GM18861 (cell line): ENCODE measurements around the gene SLC25A21.
"Not testable (repeated sequence)": the region's sequence is repeated elsewhere in the genome, so short reads cannot be mapped to it uniquely, and the experiment has no call there.

ENCODE experiments used
- ATAC-seq: cut with Tn5 transposase; IDR thresholded peaks from one replicate; pipeline ENCODE4 v1.9.1; 2021; ENCODE audit not compliant: unreplicated experiment

SLC25A21 gene

DNA sequence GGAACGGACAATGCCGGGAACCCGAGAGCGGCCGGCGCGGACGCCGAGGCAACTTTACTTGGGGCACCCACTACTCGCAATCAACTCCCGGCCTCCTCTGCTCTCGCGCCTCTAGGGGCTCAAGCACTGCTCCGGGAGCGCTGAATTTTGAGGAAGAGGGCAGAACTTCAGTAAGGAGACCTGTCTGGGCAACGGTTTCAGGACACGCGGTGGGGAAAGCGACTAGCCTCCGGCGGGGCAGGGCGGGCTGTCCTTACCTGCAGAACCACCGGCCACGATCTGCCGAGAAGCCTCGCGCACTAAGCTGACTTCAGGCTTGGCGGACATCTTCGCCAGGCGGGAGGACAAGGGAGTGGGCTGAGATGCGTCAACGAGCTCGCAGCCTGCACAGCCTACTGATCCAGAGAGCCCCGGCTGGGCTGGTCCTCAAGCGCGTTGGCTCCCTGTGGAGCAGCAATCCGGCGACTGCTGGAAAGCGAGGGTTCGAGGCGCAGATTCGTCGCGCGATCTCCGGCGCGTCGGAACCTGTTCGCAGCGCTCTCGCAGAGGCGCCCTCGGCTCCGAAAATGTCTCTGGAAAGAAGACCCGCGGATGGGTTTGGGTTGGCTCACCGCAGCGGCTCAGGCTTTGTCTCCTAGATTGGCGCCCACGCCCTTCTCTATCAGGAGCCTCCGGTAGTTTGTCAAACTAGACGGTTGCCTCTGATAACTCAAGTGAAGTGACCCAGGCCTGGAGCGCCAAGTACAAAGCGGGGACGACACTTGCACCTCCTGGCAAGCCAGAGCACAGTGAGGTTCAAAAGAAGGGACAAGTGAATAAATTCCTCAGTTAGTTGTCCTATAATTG lies at the start of gene SLC25A21:
TSS of gene SLC25A21 (minus strand) at position 583 of the 846 bp plus-strand sequence.
- ATAC-seq, result no peak

DNA sequence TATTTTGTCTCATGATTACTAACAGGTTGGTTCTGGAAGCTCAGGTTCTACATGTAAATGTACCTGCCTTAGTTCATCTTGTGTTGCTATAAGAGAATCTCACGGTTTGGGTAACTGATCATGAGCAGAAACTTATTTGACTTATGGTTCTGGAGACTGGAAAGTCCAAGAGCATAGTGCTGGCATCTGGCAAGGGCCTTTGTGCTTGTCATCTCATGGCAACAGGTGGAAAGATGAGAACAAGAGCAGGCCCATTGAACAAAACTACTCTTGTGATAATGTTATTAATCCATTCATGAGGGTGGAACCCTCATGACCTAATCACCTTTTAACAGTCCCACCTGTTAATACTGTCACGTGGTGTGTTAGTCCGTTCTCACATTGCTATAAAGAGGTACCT lies 48.7 kb upstream of the SLC25A21 start:
- ATAC-seq, result no peak

DNA sequence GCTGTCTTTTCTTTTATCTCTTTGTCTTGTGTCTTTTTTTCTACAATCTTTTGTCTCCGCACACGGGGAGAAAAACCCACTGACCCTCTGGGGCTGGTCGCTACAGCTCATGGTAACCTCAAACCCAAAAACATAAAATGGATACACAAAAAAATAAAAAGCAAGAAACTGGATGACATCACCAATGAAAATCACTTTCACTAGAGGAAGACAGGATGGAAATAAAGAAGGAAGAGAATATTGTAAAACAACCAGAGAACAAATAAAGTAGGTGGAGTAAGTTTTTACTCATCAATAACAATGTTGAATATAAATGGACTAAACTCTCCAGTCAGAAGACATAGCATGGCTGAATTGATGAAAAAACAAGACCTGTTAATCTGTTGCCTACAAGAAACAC lies 42.9 kb upstream of the SLC25A21 start:
- no peak for ATAC-seq

DNA sequence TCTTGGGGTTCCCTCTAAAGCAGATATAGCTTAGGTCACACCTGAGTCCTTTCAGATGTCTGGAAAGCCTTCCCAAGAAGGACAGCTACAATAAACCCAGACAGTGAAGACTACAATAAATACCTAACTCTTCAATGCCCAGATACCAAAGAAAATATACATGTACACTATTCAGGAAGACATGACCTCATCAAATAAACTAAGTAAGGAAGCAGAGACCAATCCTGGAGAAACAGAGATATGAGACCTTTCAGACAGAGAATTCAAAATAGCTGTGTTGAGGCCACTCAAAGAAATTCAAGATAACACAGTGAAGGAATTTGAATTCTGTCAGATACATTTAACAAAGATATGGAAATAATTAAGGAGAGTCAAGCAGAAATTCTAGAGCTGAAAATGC lies 40.6 kb upstream of the SLC25A21 start:
- ATAC-seq, result no peak

DNA sequence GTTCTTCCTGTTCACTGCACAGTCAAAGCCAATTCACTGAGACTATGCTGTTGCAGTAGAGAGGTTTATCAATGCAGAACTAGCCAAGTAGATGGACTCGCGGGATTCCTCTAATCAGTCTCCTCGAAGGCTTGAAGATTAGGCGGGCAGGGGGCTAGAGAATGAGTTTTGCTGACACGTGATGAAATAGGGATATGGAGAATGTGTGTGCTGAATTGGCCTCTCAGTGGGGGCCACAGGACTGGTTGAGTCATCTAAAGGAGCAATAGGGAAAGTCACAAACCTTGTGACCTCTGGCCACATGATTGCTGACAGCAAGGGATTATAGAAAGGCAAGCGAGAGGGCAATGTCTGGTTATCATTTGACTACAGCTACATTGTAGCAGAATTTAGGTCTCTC lies 38.0 kb upstream of the SLC25A21 start:
- no peak for ATAC-seq

DNA sequence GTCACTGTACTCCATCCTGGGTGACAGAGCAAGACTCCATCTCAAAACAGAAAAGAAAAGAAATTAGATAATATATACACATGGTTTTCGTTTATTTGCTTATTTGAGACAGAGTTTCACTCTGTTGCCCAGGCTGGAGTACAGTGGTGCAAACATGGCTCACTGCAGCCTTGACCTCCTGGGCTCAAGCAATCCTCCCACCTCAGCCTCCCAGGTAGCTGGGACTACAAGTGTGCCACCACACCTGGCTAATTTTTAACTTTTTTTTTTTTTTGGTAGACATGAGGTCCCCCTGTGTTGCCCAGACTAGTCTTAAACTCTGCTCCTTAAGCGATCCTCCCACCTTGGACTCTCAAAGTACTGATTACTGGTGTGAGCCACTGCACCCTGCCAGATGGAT lies 37.2 kb upstream of the SLC25A21 start:
- not testable (repeated sequence) for ATAC-seq

DNA sequence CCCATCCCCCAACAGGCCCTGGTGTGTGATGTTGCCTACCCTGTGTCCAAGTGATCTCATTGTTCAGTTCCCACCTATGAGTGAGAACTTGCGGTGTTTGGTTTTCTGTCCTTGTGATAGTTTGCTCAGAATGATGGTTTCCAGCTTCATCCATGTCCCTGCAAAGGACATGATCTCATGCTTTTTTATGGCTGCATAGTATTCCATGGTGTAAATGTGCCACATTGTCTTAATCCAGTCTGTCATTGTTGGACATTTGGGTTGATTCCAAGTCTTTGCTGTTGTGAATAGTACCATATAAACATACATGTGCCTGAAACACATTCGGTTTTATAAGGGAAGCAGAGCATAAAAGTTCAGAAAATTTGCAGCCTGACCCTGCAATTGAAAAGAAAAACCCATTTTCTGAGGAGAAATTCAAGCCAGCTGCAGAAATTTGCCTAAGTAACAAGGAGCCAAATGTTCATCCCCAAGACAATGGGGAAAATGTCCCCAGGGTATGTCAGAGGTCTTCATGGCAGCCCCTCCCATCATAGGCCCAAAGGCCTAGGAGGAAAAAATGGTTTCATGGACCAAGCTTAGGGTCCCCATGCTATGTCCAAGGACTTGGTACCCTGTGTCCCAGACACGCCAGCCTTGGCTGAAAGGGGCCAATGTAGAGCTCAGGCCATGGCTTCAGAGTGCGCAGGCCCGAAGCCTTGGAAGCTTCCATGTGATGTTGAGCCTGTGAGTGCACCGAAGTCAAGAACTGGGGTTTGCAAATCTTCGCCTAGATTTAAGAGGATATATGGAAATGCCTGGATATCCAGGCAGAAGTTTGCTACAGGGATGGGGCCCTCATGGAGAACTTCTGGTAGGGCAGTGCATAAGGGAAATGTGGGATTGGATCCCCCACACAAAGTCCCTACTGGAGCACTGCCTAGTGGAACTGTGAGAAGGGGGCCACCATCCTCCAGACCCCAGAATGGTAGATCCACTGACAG lies 33.5 kb upstream of the SLC25A21 start:
- not testable (repeated sequence) for ATAC-seq

DNA sequence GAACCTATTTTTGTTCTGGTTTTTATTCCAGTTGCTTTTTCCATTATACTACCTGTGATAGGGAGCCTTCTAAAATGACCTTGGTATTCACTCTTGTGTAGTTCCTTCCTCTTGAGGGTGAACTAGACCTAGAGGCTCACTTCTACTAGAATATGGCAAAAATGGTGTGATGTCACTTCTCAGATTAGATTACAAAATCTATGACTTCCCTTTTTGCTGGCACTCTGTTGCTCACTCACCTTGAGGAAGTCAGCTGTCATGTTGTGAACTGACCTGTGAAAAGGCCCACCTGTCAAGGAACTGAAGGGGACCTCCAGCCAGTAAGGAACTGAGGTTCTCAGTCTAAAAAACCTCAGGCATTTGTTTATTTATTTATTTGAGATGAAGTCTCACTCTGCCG lies 31.0 kb upstream of the SLC25A21 start:
- ATAC-seq, result no peak

DNA sequence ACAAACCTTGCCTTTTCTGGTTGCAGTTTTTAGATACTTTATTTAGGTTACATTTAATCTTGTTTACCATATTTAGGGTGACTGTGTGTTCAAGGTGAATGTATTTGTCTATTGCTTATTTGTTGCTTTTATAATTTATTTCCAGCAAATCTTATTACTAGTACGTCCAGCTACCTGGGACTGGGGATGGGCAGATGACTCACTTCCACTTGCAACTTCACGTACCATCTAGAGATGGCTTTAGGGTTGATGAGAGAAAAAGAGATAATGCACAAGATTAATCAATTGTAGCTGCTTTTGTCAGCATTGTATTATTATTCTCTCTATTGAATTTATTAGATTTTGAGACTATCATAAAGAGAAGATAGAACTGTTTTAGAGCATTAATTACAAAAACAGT lies 30.4 kb upstream of the SLC25A21 start:
- no peak for ATAC-seq

DNA sequence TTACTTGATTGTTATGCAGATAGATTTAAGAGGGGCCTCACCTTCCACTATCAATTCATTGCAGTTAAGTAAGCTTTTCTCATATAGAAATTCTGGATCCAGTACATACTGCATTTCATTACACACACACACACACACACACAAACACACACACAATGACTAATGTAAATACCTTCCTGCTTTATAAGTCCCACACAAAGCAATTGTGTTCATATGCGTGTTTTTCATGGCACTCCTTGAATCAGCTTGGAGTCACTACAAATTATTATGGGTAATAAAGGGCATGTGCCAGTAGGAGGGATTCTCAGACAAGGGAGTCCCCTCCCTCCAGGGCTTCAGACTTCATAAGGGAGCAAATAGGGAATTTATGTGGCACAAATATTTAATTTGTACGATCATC lies 29.9 kb upstream of the SLC25A21 start:
- ATAC-seq, result no peak

DNA sequence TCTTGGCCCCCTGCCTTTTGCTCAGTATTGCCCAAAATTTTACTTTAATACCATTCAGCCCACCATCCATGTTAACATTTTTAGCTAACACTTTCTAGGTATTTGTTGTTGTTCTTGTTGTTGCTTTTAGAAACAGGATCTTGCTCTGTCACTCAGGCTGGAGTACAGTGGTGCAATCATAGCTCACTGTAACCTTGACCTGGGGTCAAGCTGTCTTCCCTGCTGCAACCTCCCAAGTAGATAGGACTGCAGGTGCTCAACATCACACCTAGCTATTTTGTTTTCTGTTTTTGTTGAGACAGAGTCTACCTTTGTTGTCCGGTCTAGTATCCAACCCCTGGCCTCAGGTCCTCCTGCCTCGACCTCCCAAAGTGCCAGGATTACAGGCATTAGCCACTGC lies 29.3 kb upstream of the SLC25A21 start:
- no peak for ATAC-seq

DNA sequence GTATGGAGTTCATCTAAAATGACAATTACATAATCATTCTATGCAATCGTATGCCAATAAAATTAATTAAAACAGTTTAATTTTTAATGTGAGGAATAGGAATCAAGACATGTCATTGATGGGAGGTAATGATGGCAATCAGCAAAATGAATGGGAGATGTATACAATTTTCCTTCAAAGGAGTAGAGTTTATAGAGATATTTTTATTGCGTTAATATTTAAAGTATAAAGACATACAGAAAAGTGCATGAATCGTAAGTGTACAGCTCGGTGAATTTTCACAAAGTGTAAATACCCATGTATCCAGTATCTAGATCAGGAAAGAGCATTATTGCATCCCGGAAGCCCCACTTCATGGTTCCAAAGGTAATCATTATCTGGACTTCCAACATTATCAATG lies 26.5 kb upstream of the SLC25A21 start:
- no peak for ATAC-seq

DNA sequence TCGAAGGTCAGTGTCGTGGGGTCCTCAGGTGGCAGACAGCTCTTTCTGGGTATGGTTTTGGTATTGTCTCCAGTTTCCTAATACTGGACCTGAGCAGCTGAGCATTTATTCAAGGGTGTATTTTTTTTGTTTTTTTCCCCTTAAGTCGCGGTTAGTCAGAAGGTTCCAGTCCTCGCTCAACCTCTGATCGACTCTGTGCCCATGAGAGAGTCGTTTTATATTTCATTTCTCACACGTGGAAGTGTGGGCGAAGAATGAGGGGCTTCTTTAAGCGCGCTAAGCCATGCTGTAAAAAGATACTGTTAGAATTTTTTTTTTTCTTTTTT lies 25.8 kb upstream of the SLC25A21 start:
- ATAC-seq, result no peak

DNA sequence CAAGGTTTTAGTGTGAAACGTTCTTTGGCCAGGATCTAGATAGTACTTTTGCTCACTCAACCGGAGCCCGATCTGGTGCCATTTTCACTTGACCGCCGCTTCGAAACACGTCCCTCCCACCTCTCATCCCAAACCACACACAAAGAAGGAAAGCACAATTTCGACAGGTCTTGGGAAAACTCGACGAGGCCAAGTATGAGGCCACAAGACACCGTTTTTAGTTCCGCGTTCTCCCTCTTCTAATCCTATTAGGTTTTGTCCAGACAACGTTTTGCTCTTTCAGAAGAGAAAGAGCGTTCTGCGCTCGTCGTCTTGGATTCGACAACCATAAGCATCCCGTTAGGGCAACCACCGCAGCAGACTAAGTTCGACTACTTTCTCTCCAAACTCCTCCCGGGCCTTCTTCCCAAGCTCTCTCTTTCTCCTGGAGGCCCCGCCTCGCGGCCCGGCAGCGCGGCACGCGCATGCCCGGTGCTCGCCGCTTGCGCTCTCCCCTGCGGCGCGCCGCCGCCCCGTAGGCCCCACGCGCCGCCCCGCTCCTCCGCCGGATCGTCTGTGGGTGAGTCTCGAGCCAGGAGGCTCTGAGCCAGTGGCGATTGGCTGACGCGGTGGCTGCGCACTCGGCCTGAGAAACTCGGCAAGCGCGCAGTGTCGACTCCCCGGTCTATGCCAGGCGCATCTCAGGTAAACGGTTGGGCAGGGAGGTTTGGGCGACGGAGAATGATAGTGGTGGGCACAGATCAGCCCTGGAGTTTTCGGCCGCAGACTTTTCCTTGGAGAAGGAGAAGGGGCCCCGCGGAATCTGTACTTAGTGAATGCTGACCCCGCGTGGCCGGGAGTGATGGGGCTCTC lies 25.2 kb upstream of the SLC25A21 start, which contains the start of gene MIPOL1:
TSS of gene MIPOL1 (plus strand) at position 517 of the 852 bp plus-strand sequence. CDS start 49,952 bp downstream, outside the sequence.
- no peak for ATAC-seq

DNA sequence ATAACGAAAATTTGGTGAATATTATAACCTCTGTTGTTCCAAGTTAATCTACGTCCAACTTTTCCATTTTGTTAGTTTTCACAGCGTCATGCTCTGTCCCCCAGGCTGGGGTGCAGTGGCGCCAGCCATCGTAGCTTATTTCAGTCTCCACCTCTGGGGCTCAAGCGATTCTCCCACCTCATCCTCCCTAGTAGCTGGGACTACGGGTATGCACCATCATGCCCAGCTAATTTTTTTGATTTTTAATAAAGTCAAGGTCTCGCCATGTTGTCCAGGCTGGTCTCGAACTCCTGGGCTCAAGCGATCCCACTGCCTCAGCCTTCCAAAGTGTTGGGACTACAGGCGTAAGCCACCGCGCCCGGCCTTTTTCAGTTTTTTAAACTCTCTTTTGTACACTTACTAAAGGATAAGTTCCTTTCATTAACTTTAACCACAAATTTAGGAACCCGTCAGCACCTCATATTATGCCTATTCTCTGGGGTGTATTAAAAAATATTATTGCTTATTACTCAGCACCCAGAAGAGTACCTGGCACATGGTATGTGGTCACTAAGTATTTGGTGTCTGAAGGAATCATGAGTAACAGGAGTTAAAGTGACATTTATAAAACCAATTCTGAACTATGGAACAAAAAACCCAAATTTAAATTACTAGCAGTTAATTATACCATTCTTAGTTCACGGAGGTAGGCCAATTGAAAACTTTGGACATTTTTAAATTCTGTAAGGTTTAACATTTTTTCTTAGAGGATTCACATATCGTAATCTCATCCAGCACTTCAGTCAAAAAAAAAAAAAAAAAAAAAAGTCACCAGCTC lies 24.4 kb upstream of the SLC25A21 start:
- no peak for ATAC-seq

DNA sequence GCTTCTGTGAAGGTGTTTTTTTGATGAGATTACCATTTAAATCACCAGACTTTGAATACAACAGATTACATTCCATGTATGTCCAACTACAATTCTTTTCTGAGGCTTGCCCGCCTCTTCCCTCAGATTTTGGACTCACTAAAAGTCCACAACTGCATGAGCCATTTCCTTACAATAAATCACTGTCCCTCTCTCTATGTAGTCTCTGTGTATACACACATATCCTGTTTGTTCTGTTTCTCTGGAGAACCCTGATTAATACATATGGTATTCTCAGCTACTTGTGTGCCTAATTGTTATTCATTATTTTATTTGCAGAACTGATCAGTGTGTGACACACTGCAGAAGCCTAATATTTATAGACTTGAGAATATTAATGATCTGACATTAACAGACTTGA lies 22.9 kb upstream of the SLC25A21 start:
- ATAC-seq, result no peak

DNA sequence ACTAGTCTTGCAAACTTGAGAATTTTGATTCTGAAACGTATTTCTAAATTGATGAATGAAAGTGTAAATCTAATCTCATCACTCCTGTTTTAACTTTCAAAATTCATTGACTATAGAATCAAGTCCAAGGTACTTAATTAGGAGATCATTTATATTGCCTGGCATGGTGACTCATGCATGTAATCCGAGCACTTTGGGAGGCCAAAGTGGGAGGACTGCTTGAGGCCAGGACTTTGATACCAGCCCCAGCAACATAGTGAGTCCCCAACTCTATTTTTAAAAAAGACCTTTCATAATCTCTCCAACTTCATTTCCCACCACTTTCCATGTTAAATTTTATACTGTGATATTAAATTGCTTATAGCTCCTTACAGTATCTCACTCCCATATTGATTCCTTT lies 22.3 kb upstream of the SLC25A21 start:
- ATAC-seq, result no peak

DNA sequence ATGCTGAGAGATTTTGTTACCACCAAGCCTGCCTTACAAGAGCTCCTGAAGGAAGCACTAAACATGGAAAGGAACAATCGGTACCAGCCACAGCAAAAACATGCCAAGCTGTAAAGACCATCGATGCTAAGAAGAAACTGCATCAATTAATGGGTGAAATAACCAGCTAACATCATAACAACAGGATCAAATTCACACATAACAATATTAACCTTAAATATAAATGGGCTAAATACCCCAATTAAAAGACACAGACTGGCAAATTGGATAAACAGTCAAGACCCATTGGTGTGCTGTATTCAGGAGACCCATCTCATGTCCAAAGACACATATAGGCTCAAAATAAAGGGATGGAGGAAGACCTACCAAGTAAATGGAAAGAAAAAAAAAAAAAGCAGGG lies 17.3 kb upstream of the SLC25A21 start:
- not testable (repeated sequence) for ATAC-seq

DNA sequence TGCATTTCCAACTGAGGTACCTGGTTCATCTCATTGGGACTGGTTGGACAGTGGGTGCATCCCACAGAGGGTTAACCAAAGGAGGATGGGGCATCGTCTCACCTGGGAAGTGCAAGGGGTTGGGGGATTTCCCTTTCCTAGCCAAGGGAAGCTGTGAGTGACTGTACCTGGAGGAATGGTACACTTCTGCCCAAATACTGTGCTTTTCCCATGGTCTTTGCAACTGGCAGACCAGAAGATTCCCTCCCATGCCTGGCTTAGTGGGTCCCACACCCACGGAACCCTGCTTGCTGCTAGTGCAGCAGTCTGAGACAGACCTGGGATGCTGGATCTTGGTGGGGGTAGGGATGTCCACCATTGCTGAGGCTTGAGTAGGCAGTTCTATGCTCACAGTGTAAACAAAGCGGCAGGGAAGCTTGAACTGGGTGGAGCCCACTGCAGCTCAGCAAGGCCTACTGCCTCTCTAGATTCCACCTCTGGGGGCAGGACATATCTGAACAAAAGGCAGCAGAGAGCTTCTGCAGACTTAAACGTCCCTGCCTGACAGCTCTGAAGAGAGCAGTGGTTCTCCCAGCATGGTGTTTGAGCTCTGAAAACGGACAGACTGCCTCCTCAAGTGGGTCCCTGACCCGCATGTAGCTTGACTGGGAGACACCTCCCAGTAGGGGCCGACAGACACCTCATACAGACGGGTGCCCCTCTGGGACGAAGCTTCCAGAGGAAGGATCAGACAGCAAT lies 15.6 kb upstream of the SLC25A21 start:
- ATAC-seq, result not testable (repeated sequence)
